ENCODE measurements around the gene ASB7.

Gene ASB7

GRCh38 chr15:100598655-100599054, 3.7 kb upstream of the ASB7 start:
- DNase-seq: no peak

GRCh38 chr15:100601163-100601562, 1.2 kb upstream of the ASB7 start:
- no peak for DNase-seq

- DNase-seq: no peak
Measured at GRCh38 chr15:100601617-100602063, 749 bp upstream of the ASB7 start.

GRCh38 chr15:100602823-100603393, 519 bp downstream of the ASB7 start:
- peak; percentile 43 for DNase-seq

- DNase-seq: no peak
Measured at GRCh38 chr15:100612539-100612938, 10.2 kb downstream of the ASB7 start.

- no peak for DNase-seq
Measured at GRCh38 chr15:100613208-100613607, 10.8 kb downstream of the ASB7 start.

GRCh38 chr15:100614336-100614735, 11.9 kb downstream of the ASB7 start:
- DNase-seq: no peak

- DNase-seq: no peak
Measured at GRCh38 chr15:100614918-100615317, 12.5 kb downstream of the ASB7 start.

GRCh38 chr15:100615801-100616200, 13.4 kb downstream of the ASB7 start:
- DNase-seq: no peak

- no peak for DNase-seq
Measured at GRCh38 chr15:100616700-100617099, 14.3 kb downstream of the ASB7 start.

GRCh38 chr15:100623301-100623700, 20.9 kb downstream of the ASB7 start:
- DNase-seq: no peak

GRCh38 chr15:100627789-100628395, 25.5 kb downstream of the ASB7 start:
- peak; percentile 73 for DNase-seq

GRCh38 chr15:100628746-100629145, 26.4 kb downstream of the ASB7 start:
- DNase-seq: no peak

GRCh38 chr15:100631831-100632230, 29.4 kb downstream of the ASB7 start:
- no peak for DNase-seq

GRCh38 chr15:100633763-100634075, 31.3 kb downstream of the ASB7 start:
- DNase-seq: no peak

- no peak for DNase-seq
Measured at GRCh38 chr15:100635406-100636071, 33.1 kb downstream of the ASB7 start.

- DNase-seq: no peak
Measured at GRCh38 chr15:100638177-100638730, 35.9 kb downstream of the ASB7 start.

- no peak for DNase-seq
Measured at GRCh38 chr15:100642213-100642949, 40.0 kb downstream of the ASB7 start.

- DNase-seq: no peak
Measured at GRCh38 chr15:100642950-100643338, 40.6 kb downstream of the ASB7 start.

GRCh38 chr15:100645671-100646070, 43.3 kb downstream of the ASB7 start:
- DNase-seq: no peak

GRCh38 chr15:100648951-100649350, 46.6 kb downstream of the ASB7 start:
- no peak for DNase-seq

GRCh38 chr15:100650685-100651084, 48.3 kb downstream of the ASB7 start:
- DNase-seq: no peak

GRCh38 chr15:100651253-100651652, 48.9 kb downstream of the ASB7 start:
- no peak for DNase-seq

GRCh38 chr15:100652116-100652515, 49.7 kb downstream of the ASB7 start:
- DNase-seq: no peak

Measured in right forelimb (tissue), 1 donor.